ENCODE results near the gene CACNB2.
"Not testable (repeated sequence)": the region's sequence is repeated elsewhere in the genome, so short reads cannot be mapped to it uniquely, and the experiment has no call there.

The CACNB2 gene

GRCh38 chr10:18201877-18202276 lies 61.7 kb downstream of the CACNB2 start:
- DNase-seq (ENCODE audit: low read depth) = no peak

- DNase-seq (ENCODE audit: low read depth) = no peak
Observed at GRCh38 chr10:18202680-18203460, 62.6 kb downstream of the CACNB2 start.

- DNase-seq (ENCODE audit: low read depth) = no peak
Observed at GRCh38 chr10:18203471-18203870, 63.2 kb downstream of the CACNB2 start.

GRCh38 chr10:18204039-18204835 lies 64.0 kb downstream of the CACNB2 start:
- DNase-seq (ENCODE audit: low read depth) = no peak

- DNase-seq (ENCODE audit: low read depth) = no peak
Observed at GRCh38 chr10:18205098-18205834, 65.0 kb downstream of the CACNB2 start.

GRCh38 chr10:18208186-18208585 lies 68.0 kb downstream of the CACNB2 start:
- DNase-seq (ENCODE audit: low read depth) = not testable (repeated sequence)

GRCh38 chr10:18209241-18209640 lies 69.0 kb downstream of the CACNB2 start:
- no peak for DNase-seq (ENCODE audit: low read depth)

GRCh38 chr10:18210711-18211110 lies 70.5 kb downstream of the CACNB2 start:
- no peak for DNase-seq (ENCODE audit: low read depth)

- DNase-seq (ENCODE audit: low read depth) = no peak
Observed at GRCh38 chr10:18211862-18212261, 71.6 kb downstream of the CACNB2 start.

- no peak for DNase-seq (ENCODE audit: low read depth)
Observed at GRCh38 chr10:18213271-18213670, 73.0 kb downstream of the CACNB2 start.

GRCh38 chr10:18214691-18215563 lies 74.7 kb downstream of the CACNB2 start:
- no peak for DNase-seq (ENCODE audit: low read depth)

- DNase-seq (ENCODE audit: low read depth) = no peak
Observed at GRCh38 chr10:18216482-18216881, 76.3 kb downstream of the CACNB2 start.

GRCh38 chr10:18217577-18217976 lies 77.4 kb downstream of the CACNB2 start:
- no peak for DNase-seq (ENCODE audit: low read depth)

- DNase-seq (ENCODE audit: low read depth) = no peak
Observed at GRCh38 chr10:18219146-18219545, 78.9 kb downstream of the CACNB2 start.

- DNase-seq (ENCODE audit: low read depth) = no peak
Observed at GRCh38 chr10:18221123-18221522, 80.9 kb downstream of the CACNB2 start.

- DNase-seq (ENCODE audit: low read depth) = no peak
Observed at GRCh38 chr10:18221882-18222281, 81.7 kb downstream of the CACNB2 start.

- DNase-seq (ENCODE audit: low read depth) = no peak
Observed at GRCh38 chr10:18222866-18223265, 82.6 kb downstream of the CACNB2 start.

- DNase-seq (ENCODE audit: low read depth) = no peak
Observed at GRCh38 chr10:18223898-18224297, 83.7 kb downstream of the CACNB2 start.

- no peak for DNase-seq (ENCODE audit: low read depth)
Observed at GRCh38 chr10:18224626-18225445, 84.6 kb downstream of the CACNB2 start.

GRCh38 chr10:18226336-18226735 lies 86.1 kb downstream of the CACNB2 start:
- no peak for DNase-seq (ENCODE audit: low read depth)

GRCh38 chr10:18229826-18230225 lies 89.6 kb downstream of the CACNB2 start:
- no peak for DNase-seq (ENCODE audit: low read depth)

All from stimulated activated CD8-positive, alpha-beta memory T cell treated with anti-CD3 and anti-CD28 coated beads, Interleukin-15, amount 100 ng/mL, for 1 hour (primary cell).